Upper lobe of left lung (tissue), 4 donors: ENCODE data around the gene GMDS.

ENCODE experiments used
- CTCF ChIP-seq, 6 experiments: fragments of 450-650 bp in 4 of 6; fragments of 200-600 bp in 2 of 6; sonication (generic) in 2 of 6; IDR thresholded peaks; one replicate each; pipeline ENCODE4 v1.5.1; 2016 to 2019; ENCODE audit warnings: antibody characterized with exemption in 6 of 6
- EP300 ChIP-seq, 4 donors: sonication (generic); formaldehyde crosslinking; IDR thresholded peaks; one replicate each; pipeline ENCODE4 v1.5.1; 2017; ENCODE audit warnings: antibody characterized with exemption in 4 of 4, control low read depth in 2 of 4

- TF ChIP-seq EP300 (IDR thresholded peaks at IDR 0.05) (no peak), CTCF (IDR thresholded peaks at IDR 0.05) (no peak)
These were observed 496.4 kb downstream of the GMDS start for GRCh38 chr6:1749041-1749440.
